BJ (cell line): Measurements from ENCODE around the gene RTL10. TPM values are rescaled to one million over a fixed set of nuclear protein-coding genes. Genes with fewer than 3 reads are reported as not detected.

Experiments
- CTCF ChIA-PET: fragments of 350-600 bp; formaldehyde crosslinking; extraction: SDS; loops from one replicate; lab custom pipeline; 2021; ENCODE audit warnings: antibody characterized with exemption, inconsistent platforms; lab: Yijun Ruan, JAX
- POLR2A ChIA-PET: fragments of 300-600 bp; sonication (Branson Sonifier 250); formaldehyde crosslinking; extraction: SDS; loops from one replicate; lab custom pipeline; 2021; ENCODE audit warnings: antibody characterized with exemption; lab: Charles Lee
- DNase-seq: peaks from one replicate; pipeline ENCODE4 v3.0.0-alpha.2; 2011; ENCODE audit warnings: low read depth
- H3K27me3 ChIP-seq: 2 replicates; pipeline ENCODE4 v1.6.0; 2011; ENCODE audit warnings: low read length; ENCODE audit not compliant: control insufficient read depth, insufficient read depth
- H3K36me3 ChIP-seq: 2 replicates; pipeline ENCODE4 v1.5.1; 2011; ENCODE audit warnings: low read length; ENCODE audit not compliant: control insufficient read depth, insufficient read depth
- H3K4me3 ChIP-seq: 2 replicates; pipeline ENCODE4 v1.5.1; 2011; ENCODE audit warnings: low read depth, mild to moderate bottlenecking, control low read depth, low read length
- polyA plus RNA-seq: library from polyadenylated mRNA; depleted of rRNA; stranded (reverse); fragments of >200 nt; gene quantifications from 2 replicates; pipeline ENCODE4 v1.2.3, GENCODE V29; 2011
- TF ChIP-seq, protein P1 (sequence below): IDR thresholded peaks from 2 replicates; pipeline ENCODE4 v1.5.1; 2011; ENCODE audit warnings: low read depth, mild to moderate bottlenecking, control low read depth, inconsistent platforms, low read length, moderate library complexity; ENCODE audit not compliant: insufficient read depth

The RTL10 gene
- polyA plus RNA-seq, 1 experiment = 18.9 TPM

DNA sequence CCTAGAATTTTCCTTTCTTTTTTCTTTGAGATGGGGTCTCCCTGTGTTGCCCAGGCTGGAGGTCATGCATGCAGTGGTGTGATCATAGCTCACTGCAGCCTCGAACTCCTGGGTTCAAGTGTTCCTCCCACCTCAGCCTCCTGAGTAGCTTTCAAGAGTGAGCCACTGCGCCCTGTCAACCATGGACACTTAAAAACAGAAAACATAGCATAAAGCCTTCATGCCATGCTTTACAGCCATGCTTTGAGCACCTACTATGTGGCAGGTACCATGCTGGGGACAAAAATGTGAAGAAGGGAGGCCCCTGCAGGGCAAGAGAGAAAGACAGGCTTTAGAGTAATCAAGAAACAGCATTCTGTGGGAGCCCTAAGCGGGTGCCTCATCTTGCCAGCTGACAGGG lies 13.7 kb upstream of the RTL10 start:
- ChIA-PET CTCF (no interaction called here), POLR2A (no interaction called here)
- Histone ChIP-seq H3K36me3 (no peaks in the 10 kb centered on the region), H3K4me3 (no peak overlapping the region), H3K27me3 (no peaks in the 10 kb centered on the region)
- no peak for DNase-seq
- TF ChIP-seq, protein P1, sequence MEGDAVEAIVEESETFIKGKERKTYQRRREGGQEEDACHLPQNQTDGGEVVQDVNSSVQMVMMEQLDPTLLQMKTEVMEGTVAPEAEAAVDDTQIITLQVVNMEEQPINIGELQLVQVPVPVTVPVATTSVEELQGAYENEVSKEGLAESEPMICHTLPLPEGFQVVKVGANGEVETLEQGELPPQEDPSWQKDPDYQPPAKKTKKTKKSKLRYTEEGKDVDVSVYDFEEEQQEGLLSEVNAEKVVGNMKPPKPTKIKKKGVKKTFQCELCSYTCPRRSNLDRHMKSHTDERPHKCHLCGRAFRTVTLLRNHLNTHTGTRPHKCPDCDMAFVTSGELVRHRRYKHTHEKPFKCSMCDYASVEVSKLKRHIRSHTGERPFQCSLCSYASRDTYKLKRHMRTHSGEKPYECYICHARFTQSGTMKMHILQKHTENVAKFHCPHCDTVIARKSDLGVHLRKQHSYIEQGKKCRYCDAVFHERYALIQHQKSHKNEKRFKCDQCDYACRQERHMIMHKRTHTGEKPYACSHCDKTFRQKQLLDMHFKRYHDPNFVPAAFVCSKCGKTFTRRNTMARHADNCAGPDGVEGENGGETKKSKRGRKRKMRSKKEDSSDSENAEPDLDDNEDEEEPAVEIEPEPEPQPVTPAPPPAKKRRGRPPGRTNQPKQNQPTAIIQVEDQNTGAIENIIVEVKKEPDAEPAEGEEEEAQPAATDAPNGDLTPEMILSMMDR = no peak

GRCh38 chr22:19867617-19868016 lies 12.9 kb upstream of the RTL10 start:
- CTCF ChIA-PET = no interaction called here
- no peak for DNase-seq
- Histone ChIP-seq H3K36me3 (no peaks in the 10 kb centered on the region), H3K27me3 (no peaks in the 10 kb centered on the region), H3K4me3 (no peak overlapping the region)
- TF ChIP-seq, protein P1 = no peak
- POLR2A ChIA-PET = no interaction called here

DNA sequence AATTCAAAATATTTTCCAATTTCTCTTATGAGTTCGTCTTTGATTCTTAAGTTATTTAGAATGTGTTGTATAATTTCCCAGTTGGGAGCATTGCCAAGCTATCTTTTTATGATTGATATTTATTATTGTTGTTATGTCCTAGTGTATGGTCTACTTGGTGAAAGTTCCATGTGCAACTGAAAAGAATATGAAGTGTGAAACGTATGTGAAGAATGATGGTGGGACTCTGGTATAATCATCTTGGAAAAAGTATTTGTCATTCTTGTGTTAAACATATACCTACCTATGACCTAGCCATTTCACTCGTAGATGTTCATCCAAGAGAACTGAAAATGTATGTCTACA lies 12.0 kb upstream of the RTL10 start:
- CTCF ChIA-PET = no interaction called here

GRCh38 chr22:19865141-19865829 lies 10.6 kb upstream of the RTL10 start:
- POLR2A ChIA-PET = no interaction called here
- no peak for DNase-seq
- TF ChIP-seq, protein P1 = no peak
- CTCF ChIA-PET = interaction anchor here (0.7 to 1.5 kb wide), 2 partner anchors 73 to 135 kb away, joined by 4 read pairs; no protein-coding TSS in a partner anchor
- Histone ChIP-seq H3K27me3 (no peaks in the 10 kb centered on the region), H3K4me3 (no peak overlapping the region), H3K36me3 (no peaks in the 10 kb centered on the region)

More for the DNA sequence above, 12.0 kb upstream of the RTL10 start:
- Histone ChIP-seq H3K4me3 (no peak overlapping the region), H3K27me3 (no peaks in the 10 kb centered on the region), H3K36me3 (no peaks in the 10 kb centered on the region)
- no peak for DNase-seq
- POLR2A ChIA-PET = no interaction called here
- TF ChIP-seq, protein P1 = no peak

- POLR2A ChIA-PET = no interaction called here
- CTCF ChIA-PET = interaction anchor here (0.7 to 1.5 kb wide), 2 partner anchors 72 to 134 kb away, joined by 4 read pairs; no protein-coding TSS in a partner anchor
- no peak for DNase-seq
- H3K36me3 ChIP-seq = no peaks in the 10 kb centered on the region
- no peaks in the 10 kb centered on the region for H3K27me3 ChIP-seq
- TF ChIP-seq, protein P1 = no peak
- H3K4me3 ChIP-seq = no peak overlapping the region
Measured at GRCh38 chr22:19864538-19865106, 9.9 kb upstream of the RTL10 start.
